ENCODE measurements around the gene HPRT1.

DNA sequence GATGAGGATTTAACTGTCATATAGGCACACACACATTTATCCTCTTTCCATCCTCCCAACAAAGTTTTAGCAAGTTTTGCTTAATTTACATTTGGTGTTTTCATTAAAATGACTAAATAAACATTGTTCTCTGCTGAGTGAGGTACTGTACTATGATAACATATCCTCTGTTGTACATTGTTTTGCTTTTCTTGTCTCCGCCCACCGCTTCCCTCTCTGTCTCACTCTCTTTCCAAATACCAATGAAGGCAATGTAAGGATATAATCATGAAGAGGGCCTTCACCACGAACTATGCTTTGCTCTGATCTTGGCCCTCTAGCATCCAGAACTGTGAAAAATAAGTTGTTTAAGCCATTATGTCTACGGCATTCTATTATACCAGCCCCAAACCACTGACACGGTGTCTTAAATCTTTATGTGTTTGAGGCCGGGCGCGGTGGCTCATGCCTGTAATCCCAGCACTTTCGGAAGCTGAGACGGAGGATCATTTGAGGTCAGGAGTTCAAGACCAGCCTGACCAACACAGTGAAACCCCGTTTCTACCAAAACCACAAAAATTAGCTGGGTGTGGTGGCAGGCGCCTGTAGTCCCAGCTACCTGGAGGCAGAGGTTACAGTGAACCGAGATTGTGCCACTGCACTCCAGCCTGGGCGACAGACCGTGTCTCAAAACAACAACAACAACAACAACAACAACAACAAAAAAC, 65.3 kb downstream of the HPRT1 start:
- TF ChIP-seq, protein P1, sequence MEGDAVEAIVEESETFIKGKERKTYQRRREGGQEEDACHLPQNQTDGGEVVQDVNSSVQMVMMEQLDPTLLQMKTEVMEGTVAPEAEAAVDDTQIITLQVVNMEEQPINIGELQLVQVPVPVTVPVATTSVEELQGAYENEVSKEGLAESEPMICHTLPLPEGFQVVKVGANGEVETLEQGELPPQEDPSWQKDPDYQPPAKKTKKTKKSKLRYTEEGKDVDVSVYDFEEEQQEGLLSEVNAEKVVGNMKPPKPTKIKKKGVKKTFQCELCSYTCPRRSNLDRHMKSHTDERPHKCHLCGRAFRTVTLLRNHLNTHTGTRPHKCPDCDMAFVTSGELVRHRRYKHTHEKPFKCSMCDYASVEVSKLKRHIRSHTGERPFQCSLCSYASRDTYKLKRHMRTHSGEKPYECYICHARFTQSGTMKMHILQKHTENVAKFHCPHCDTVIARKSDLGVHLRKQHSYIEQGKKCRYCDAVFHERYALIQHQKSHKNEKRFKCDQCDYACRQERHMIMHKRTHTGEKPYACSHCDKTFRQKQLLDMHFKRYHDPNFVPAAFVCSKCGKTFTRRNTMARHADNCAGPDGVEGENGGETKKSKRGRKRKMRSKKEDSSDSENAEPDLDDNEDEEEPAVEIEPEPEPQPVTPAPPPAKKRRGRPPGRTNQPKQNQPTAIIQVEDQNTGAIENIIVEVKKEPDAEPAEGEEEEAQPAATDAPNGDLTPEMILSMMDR (IDR thresholded peaks at IDR 0.05) = no peak
- no peak for TF ChIP-seq POLR2A (IDR thresholded peaks at IDR 0.05)
